ENCODE data around the gene TAF6L. TPM values are rescaled to one million over a fixed set of nuclear protein-coding genes. Genes with fewer than 3 reads are reported as not detected.

TAF6L gene
- total RNA-seq, 1 experiment from 2014 or later = 42.1 TPM

- Mint-ChIP-seq H3K36me3 (no peaks in the 10 kb centered on the region), H3K4me3 (no peak overlapping the region), H3K27ac (no peak overlapping the region; the same call in 1 of the 2 replicates), H3K9me3 (no peaks in the 10 kb centered on the region), H3K27me3 (ENCODE audit: low read depth) (no peaks in the 10 kb centered on the region), H3K4me1 (peaks cover 11% of the 10 kb centered on the region)
- ATAC-seq (no peak), DNase-seq (ENCODE audit: low spot score) (no peak)
- ChIA-PET POLR2A (interaction anchor here (0.6 kb wide), 1 partner anchor 131 kb away, joined by 3 read pairs; no protein-coding TSS in a partner anchor), CTCF (no interaction called here)
- TF ChIP-seq ZNF281 (CRISPR knock-in tag; IDR thresholded peaks at IDR 0.05) (no peak), ATF6 (CRISPR knock-in tag; IDR thresholded peaks at IDR 0.05) (no peak), ELF4 (CRISPR knock-in tag; IDR thresholded peaks at IDR 0.05; ENCODE audit: low read depth) (no peak), JUN (CRISPR knock-in tag; IDR thresholded peaks at IDR 0.05) (no peak), HMGXB4 (CRISPR knock-in tag; IDR thresholded peaks at IDR 0.05) (no peak), RELA (CRISPR knock-in tag; IDR thresholded peaks at IDR 0.05; ENCODE audit: borderline replicate concordance) (no peak), NR2C2 (CRISPR knock-in tag; IDR thresholded peaks at IDR 0.05) (no peak), PREB (CRISPR knock-in tag; IDR thresholded peaks at IDR 0.05; ENCODE audit: borderline replicate concordance) (no peak), ZBTB43 (CRISPR knock-in tag; IDR thresholded peaks at IDR 0.05) (no peak), ZNF263 (CRISPR knock-in tag; IDR thresholded peaks at IDR 0.05; ENCODE audit: low read depth) (no peak), TCF7 (CRISPR knock-in tag; IDR thresholded peaks at IDR 0.05; ENCODE audit: low read depth) (no peak), ZNF121 (CRISPR knock-in tag; IDR thresholded peaks at IDR 0.05) (no peak), ZNF317 (CRISPR knock-in tag; IDR thresholded peaks at IDR 0.05; ENCODE audit: borderline replicate concordance, low read depth) (no peak)
- TF ChIP-seq, protein P1, sequence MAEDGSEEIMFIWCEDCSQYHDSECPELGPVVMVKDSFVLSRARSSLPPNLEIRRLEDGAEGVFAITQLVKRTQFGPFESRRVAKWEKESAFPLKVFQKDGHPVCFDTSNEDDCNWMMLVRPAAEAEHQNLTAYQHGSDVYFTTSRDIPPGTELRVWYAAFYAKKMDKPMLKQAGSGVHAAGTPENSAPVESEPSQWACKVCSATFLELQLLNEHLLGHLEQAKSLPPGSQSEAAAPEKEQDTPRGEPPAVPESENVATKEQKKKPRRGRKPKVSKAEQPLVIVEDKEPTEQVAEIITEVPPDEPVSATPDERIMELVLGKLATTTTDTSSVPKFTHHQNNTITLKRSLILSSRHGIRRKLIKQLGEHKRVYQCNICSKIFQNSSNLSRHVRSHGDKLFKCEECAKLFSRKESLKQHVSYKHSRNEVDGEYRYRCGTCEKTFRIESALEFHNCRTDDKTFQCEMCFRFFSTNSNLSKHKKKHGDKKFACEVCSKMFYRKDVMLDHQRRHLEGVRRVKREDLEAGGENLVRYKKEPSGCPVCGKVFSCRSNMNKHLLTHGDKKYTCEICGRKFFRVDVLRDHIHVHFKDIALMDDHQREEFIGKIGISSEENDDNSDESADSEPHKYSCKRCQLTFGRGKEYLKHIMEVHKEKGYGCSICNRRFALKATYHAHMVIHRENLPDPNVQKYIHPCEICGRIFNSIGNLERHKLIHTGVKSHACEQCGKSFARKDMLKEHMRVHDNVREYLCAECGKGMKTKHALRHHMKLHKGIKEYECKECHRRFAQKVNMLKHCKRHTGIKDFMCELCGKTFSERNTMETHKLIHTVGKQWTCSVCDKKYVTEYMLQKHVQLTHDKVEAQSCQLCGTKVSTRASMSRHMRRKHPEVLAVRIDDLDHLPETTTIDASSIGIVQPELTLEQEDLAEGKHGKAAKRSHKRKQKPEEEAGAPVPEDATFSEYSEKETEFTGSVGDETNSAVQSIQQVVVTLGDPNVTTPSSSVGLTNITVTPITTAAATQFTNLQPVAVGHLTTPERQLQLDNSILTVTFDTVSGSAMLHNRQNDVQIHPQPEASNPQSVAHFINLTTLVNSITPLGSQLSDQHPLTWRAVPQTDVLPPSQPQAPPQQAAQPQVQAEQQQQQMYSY (CRISPR knock-in tag; IDR thresholded peaks at IDR 0.05) = no peak
- TF ChIP-seq, protein P2, sequence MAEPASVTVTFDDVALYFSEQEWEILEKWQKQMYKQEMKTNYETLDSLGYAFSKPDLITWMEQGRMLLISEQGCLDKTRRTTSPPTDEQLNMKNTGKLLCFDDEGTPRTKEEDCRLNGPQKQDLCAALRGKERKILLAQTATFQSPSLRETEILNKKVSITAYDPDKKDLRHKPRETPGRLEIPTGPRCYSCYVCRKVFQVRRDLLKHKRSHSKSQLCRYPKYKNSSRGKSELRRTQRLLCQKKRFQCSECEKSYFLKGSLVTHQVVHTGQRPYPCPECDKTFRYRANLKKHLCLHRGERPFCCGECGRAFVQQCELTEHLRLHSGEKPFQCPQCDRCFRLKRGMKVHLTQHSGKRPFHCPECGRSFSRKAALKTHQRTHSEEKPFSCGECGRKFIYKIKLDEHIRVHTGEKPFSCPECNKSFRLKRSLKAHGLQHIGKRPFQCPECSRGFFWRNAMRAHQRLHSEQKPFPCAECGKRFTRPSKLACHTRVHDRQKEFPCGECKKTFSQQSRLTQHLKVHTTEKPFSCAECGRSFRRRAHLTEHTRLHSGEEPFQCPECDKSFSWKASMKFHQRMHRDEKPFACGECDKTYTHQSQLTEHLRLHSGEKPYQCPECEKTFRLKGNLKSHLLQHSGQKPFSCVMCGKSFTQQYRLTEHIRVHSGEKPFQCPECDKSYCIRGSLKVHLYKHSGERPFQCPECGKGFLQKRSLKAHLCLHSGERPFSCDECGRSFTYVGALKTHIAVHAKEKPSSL (CRISPR knock-in tag; conservative IDR thresholded peaks at IDR 0.05) = no peak
These were observed 39.6 kb downstream of the TAF6L start for GRCh38 chr11:62810748-62811147.

Data from WTC11 (cell line).